NB4 (cell line): ENCODE measurements around the gene HVCN1.

Experiments used
- DNase-seq: peaks from one replicate; pipeline ENCODE4 v3.0.0; 2010; ENCODE audit warnings: low read depth
- H3K4me3 ChIP-seq: one replicate; pipeline ENCODE4 v1.5.1; 2011; ENCODE audit warnings: mild to moderate bottlenecking, low read depth, low read length, moderate library complexity
- CTCF ChIP-seq: IDR thresholded peaks from one replicate; pipeline ENCODE4 v1.5.1; 2012; ENCODE audit warnings: low read depth, low read length
- MAX ChIP-seq: IDR thresholded peaks from 2 replicates; pipeline ENCODE4 v1.6.1; 2011; ENCODE audit warnings: low read depth, low read length
- MYC ChIP-seq: IDR thresholded peaks from 2 replicates; pipeline ENCODE4 v1.6.1; 2011; ENCODE audit warnings: low read depth, low read length
- POLR2A ChIP-seq: IDR thresholded peaks from 2 replicates; pipeline ENCODE4 v1.6.1; 2011; ENCODE audit warnings: mild to moderate bottlenecking; ENCODE audit not compliant: insufficient read length; ENCODE audit errors: extremely low read depth

HVCN1 gene

DNA sequence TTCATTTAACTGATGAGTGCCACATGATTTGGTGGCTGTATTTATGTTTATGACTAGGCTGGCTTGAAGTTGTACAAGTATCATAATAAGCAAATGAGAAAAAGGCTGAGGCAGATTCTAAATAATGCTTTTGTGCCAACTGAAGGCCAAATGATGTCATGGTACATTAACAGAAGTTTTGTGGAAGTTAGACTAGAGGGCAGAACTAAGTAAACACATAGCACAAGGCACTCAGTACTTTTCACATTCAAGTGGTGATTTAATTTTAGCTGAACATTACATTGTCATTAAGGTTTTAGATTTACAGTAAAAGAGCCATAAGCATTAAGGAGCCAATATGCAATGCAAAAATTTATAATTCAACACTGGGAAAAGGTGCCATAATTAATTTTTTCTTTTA, 32.7 kb upstream of the HVCN1 start:
- TF ChIP-seq CTCF (no peak), MAX (no peak), POLR2A (no peak), MYC (no peak)
- DNase-seq: no peak

DNA sequence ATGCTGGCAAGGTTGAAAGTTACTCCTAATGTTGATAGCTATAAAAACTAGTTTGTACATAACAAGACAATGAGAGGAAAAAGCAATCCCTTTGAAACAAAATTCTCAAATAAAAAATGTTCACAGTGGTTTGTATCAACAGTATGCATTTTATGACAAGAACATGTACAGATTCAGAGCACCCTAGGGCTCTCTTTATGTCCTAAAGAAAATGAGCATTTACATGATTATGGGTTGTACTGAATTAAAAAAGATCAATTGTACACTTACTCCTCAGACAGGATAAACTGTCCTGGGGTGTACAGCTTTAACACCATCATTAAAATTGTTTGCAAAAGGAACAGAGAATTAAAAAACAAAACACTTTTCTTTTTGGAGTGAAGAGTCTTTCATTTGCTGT, 31.6 kb upstream of the HVCN1 start:
- TF ChIP-seq MYC: no peak
- TF ChIP-seq CTCF: no peak
- TF ChIP-seq POLR2A: no peak
- TF ChIP-seq MAX: no peak
- no peak overlapping the region for H3K4me3 ChIP-seq
- DNase-seq: no peak

More for the DNA sequence above, 32.7 kb upstream of the HVCN1 start:
- H3K4me3 ChIP-seq: no peak overlapping the region

- no peak for DNase-seq
- TF ChIP-seq POLR2A: no peak
- no peak for TF ChIP-seq MYC
- no peak for TF ChIP-seq CTCF
- no peak for TF ChIP-seq MAX
- no peak overlapping the region for H3K4me3 ChIP-seq
Measured at GRCh38 chr12:110718222-110718908, 29.4 kb upstream of the HVCN1 start.

DNA sequence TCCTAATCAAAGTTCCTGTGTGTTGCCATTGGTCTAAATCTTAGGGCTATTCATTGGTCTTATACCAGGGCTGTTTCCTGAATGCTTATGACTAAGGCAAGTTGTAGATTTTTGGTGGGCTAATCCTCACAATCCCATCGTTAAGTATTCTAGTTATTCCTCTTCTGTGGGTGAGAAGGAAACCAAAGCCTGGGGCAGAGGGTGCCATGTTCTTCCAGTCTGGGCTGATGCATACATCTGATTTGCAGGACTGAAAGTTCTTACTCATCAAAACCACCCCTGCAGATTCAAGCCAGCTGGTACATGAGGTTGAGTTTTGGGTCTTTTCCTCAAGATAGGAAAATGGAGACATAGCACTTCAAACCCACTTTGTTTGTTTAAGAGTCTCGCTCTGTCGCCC, 28.1 kb upstream of the HVCN1 start:
- no peak overlapping the region for H3K4me3 ChIP-seq
- no peak for TF ChIP-seq CTCF
- TF ChIP-seq MYC: no peak
- TF ChIP-seq POLR2A: no peak
- no peak for TF ChIP-seq MAX
- DNase-seq: no peak

- no peak for DNase-seq
- no peak overlapping the region for H3K4me3 ChIP-seq
- TF ChIP-seq MYC (no peak), CTCF (no peak), POLR2A (no peak), MAX (no peak)
Measured at GRCh38 chr12:110708917-110709316, 20.0 kb upstream of the HVCN1 start.
